Endothelial cell of hepatic sinusoid (primary cell): ENCODE results near the gene GAP43.
"Not testable (repeated sequence)": the region's sequence is repeated elsewhere in the genome, so short reads cannot be mapped to it uniquely, and the experiment has no call there.

Experiments used
- in situ Hi-C: cut with HindIII; loops from 2 replicates; pipeline ENCODE4 v1.10.0; 2017; ENCODE audit warnings: low sequenced_read_pairs

GAP43 gene

GRCh38 chr3:115744516-115744915, 121.2 kb downstream of the GAP43 start:
- in situ Hi-C loops = not testable (repeated sequence)

GRCh38 chr3:115752978-115753377, 129.7 kb downstream of the GAP43 start:
- in situ Hi-C loops = not testable (repeated sequence)

- in situ Hi-C loops = no loop called here
Observed at GRCh38 chr3:115758076-115758763, 134.9 kb downstream of the GAP43 start.

- in situ Hi-C loops = no loop called here
Observed at GRCh38 chr3:115760716-115761115, 137.4 kb downstream of the GAP43 start.

- in situ Hi-C loops = no loop called here
Observed at GRCh38 chr3:115761927-115762305, 138.6 kb downstream of the GAP43 start.

GRCh38 chr3:115766587-115767482, 143.5 kb downstream of the GAP43 start:
- in situ Hi-C loops = no loop called here

- in situ Hi-C loops = no loop called here
Observed at GRCh38 chr3:115768661-115769060, 145.4 kb downstream of the GAP43 start.
